HG02571 (cell line): ENCODE results near the gene AK5.
"Not testable (repeated sequence)": the region's sequence is repeated elsewhere in the genome, so short reads cannot be mapped to it uniquely, and the experiment has no call there.

Experiments
- ATAC-seq: cut with Tn5 transposase; IDR thresholded peaks from one replicate; pipeline ENCODE4 v1.9.1; 2021; ENCODE audit warnings: mild to moderate bottlenecking, moderate library complexity; ENCODE audit not compliant: unreplicated experiment

The AK5 gene

GRCh38 chr1:77398152-77398551, 116.3 kb downstream of the AK5 start:
- ATAC-seq, result no peak

- ATAC-seq, result no peak
Observed at GRCh38 chr1:77399250-77400086, 117.6 kb downstream of the AK5 start.

- ATAC-seq, result no peak
Observed at GRCh38 chr1:77400781-77401180, 119.0 kb downstream of the AK5 start.

- no peak for ATAC-seq
Observed at GRCh38 chr1:77401384-77401783, 119.6 kb downstream of the AK5 start.

GRCh38 chr1:77405186-77405585, 123.4 kb downstream of the AK5 start:
- no peak for ATAC-seq

GRCh38 chr1:77406661-77407060, 124.8 kb downstream of the AK5 start:
- ATAC-seq, result no peak

- ATAC-seq, result no peak
Observed at GRCh38 chr1:77407738-77408375, 126.0 kb downstream of the AK5 start.

GRCh38 chr1:77408933-77409332, 127.1 kb downstream of the AK5 start:
- not testable (repeated sequence) for ATAC-seq

- no peak for ATAC-seq
Observed at GRCh38 chr1:77412069-77412819, 130.4 kb downstream of the AK5 start.

GRCh38 chr1:77412820-77413530, 131.2 kb downstream of the AK5 start:
- ATAC-seq, result peak; percentile 64

- ATAC-seq, result peak; percentile 88
Observed at GRCh38 chr1:77413541-77414335, 131.9 kb downstream of the AK5 start.

- ATAC-seq, result no peak
Observed at GRCh38 chr1:77415579-77415978, 133.8 kb downstream of the AK5 start.

- no peak for ATAC-seq
Observed at GRCh38 chr1:77416692-77417450, 135.1 kb downstream of the AK5 start.

GRCh38 chr1:77418055-77418454, 136.2 kb downstream of the AK5 start:
- ATAC-seq, result not testable (repeated sequence)

- no peak for ATAC-seq
Observed at GRCh38 chr1:77421504-77422233, 139.8 kb downstream of the AK5 start.

- ATAC-seq, result no peak
Observed at GRCh38 chr1:77424236-77424635, 142.4 kb downstream of the AK5 start.

GRCh38 chr1:77428068-77428467, 146.2 kb downstream of the AK5 start:
- ATAC-seq, result no peak

GRCh38 chr1:77430966-77431690, 149.3 kb downstream of the AK5 start:
- ATAC-seq, result no peak
